Thymus (tissue), 11 donors: ENCODE data around the gene NME7. TPM values are rescaled to one million over a fixed set of nuclear protein-coding genes. Genes with fewer than 3 reads are reported as not detected.
"Not testable (repeated sequence)": the region's sequence is repeated elsewhere in the genome, so short reads cannot be mapped to it uniquely, and the experiment has no call there.

ENCODE experiments used
- DNase-seq, 9 donors: peaks; one replicate each; pipeline ENCODE4 v3.0.0-alpha.2; 2013; ENCODE audit warnings: low spot score in 9 of 9, low read depth in 6 of 9, missing footprints in 1 of 9
- H3K27ac ChIP-seq, 2 donors: one replicate each; pipeline ENCODE4 v1.5.1; 2013; ENCODE audit warnings: control low read depth in 1 of 2, low read depth in 1 of 2, low read length in 1 of 2, mild to moderate bottlenecking in 1 of 2, moderate library complexity in 1 of 2
- H3K27me3 ChIP-seq, 2 donors: one replicate each; pipeline ENCODE4 v1.5.1; 2013; ENCODE audit warnings: low read length in 1 of 2; ENCODE audit not compliant: control insufficient read depth in 2 of 2, insufficient read depth in 1 of 2
- H3K36me3 ChIP-seq, 2 donors: one replicate each; pipeline ENCODE4 v1.5.1; 2013; ENCODE audit warnings: low read length in 1 of 2, mild to moderate bottlenecking in 1 of 2, moderate library complexity in 1 of 2; ENCODE audit not compliant: control insufficient read depth in 2 of 2, insufficient read depth in 2 of 2
- H3K4me1 ChIP-seq, 2 donors: one replicate each; pipeline ENCODE4 v1.5.1; 2013; ENCODE audit warnings: low read length in 2 of 2; ENCODE audit not compliant: control insufficient read depth in 2 of 2, insufficient read depth in 2 of 2
- H3K4me3 ChIP-seq, 2 donors: one replicate each; pipeline ENCODE4 v1.5.1; 2013; ENCODE audit warnings: low read length in 2 of 2, control low read depth in 1 of 2, mild to moderate bottlenecking in 1 of 2
- H3K9me3 ChIP-seq, 2 donors: one replicate each; pipeline ENCODE4 v1.5.1; 2013; ENCODE audit warnings: low read length in 1 of 2, mild to moderate bottlenecking in 1 of 2; ENCODE audit not compliant: control insufficient read depth in 2 of 2, insufficient read depth in 1 of 2
- WGBS: extraction: QIAGEN DNeasy Blood & Tissue Kit; methylation state at CpG from one replicate; pipeline ENCODE4 v1.1.7; 2013; 5-methylcytosine and 5-hydroxymethylcytosine counted together
- polyA plus RNA-seq: library from polyadenylated mRNA; stranded (reverse); fragments of 200-250 nt; gene quantifications from one replicate; pipeline ENCODE4 v1.2.3, GENCODE V29; 2013
- total RNA-seq: library from RNA; stranded (reverse); fragments of 120-200 nt; gene quantifications from one replicate; pipeline ENCODE4 v1.2.4, GENCODE V29; 2013
- donor health status: healthy.

The NME7 gene
- total and polyA plus RNA-seq, 2 donors, result 14.9 to 16.1 TPM

- Histone ChIP-seq H3K27ac (no peak overlapping the region), H3K9me3 (no peaks in the 10 kb centered on the region), H3K27me3 (no peaks in the 10 kb centered on the region), H3K36me3 (no peaks in the 10 kb centered on the region), H3K4me3 (no peak overlapping the region), H3K4me1 (no peaks in the 10 kb centered on the region)
- no peak for DNase-seq
- 97% methylated on average over 3 of the region's 3 CpGs for WGBS
These were observed 241.3 kb downstream of the NME7 start for GRCh38 chr1:169126335-169126734.

- not testable (repeated sequence) for H3K4me1 ChIP-seq, H3K27ac ChIP-seq, H3K36me3 ChIP-seq, H3K4me3 ChIP-seq, H3K9me3 ChIP-seq, DNase-seq, H3K27me3 ChIP-seq
- 98% methylated on average over 6 of the region's 6 CpGs for WGBS
These were observed 242.0 kb downstream of the NME7 start for GRCh38 chr1:169125597-169125996.

GRCh38 chr1:169124459-169124858, 243.1 kb downstream of the NME7 start:
- no peaks in the 10 kb centered on the region for H3K4me1 ChIP-seq
- WGBS, result 96% methylated on average over 2 of the region's 2 CpGs
- H3K27ac ChIP-seq, result no peak overlapping the region
- no peaks in the 10 kb centered on the region for H3K36me3 ChIP-seq
- H3K9me3 ChIP-seq, result no peaks in the 10 kb centered on the region
- no peak overlapping the region for H3K4me3 ChIP-seq
- no peak for DNase-seq
- H3K27me3 ChIP-seq, result no peaks in the 10 kb centered on the region

GRCh38 chr1:169122976-169123375, 244.6 kb downstream of the NME7 start:
- Histone ChIP-seq H3K4me1 (no peaks in the 10 kb centered on the region), H3K9me3 (no peaks in the 10 kb centered on the region), H3K36me3 (no peaks in the 10 kb centered on the region), H3K27ac (no peak overlapping the region), H3K27me3 (no peaks in the 10 kb centered on the region), H3K4me3 (no peak overlapping the region)
- whole genome bisulfite sequencing, result 94% methylated on average over 6 of the region's 6 CpGs
- DNase-seq, result no peak

GRCh38 chr1:169121146-169121923, 246.3 kb downstream of the NME7 start:
- WGBS, result 97% methylated on average over 6 of the region's 6 CpGs
- no peak for DNase-seq
- H3K4me3 ChIP-seq, result no peak overlapping the region
- H3K27me3 ChIP-seq, result no peaks in the 10 kb centered on the region
- no peaks in the 10 kb centered on the region for H3K4me1 ChIP-seq
- no peak overlapping the region for H3K27ac ChIP-seq
- peaks cover 0 to 1% of the 10 kb centered on the region in 2 donors for H3K36me3 ChIP-seq
- H3K9me3 ChIP-seq, result no peaks in the 10 kb centered on the region

- no peaks in the 10 kb centered on the region for H3K4me1 ChIP-seq
- 98% methylated on average over 5 of the region's 5 CpGs for WGBS
- no peaks in the 10 kb centered on the region for H3K27me3 ChIP-seq
- no peak for DNase-seq
- H3K27ac ChIP-seq, result no peak overlapping the region
- H3K4me3 ChIP-seq, result no peak overlapping the region
- peaks cover 0 to 7% of the 10 kb centered on the region in 2 donors for H3K36me3 ChIP-seq
- H3K9me3 ChIP-seq, result no peaks in the 10 kb centered on the region
These were observed 247.5 kb downstream of the NME7 start for GRCh38 chr1:169120066-169120465.

- Histone ChIP-seq H3K27me3 (no peaks in the 10 kb centered on the region), H3K36me3 (peaks cover 0 to 7% of the 10 kb centered on the region in 2 donors), H3K9me3 (no peaks in the 10 kb centered on the region), H3K27ac (no peak overlapping the region), H3K4me1 (no peaks in the 10 kb centered on the region), H3K4me3 (no peak overlapping the region)
- DNase-seq, result no peak
- WGBS, result 95% methylated on average over 5 of the region's 5 CpGs
These were observed 248.2 kb downstream of the NME7 start for GRCh38 chr1:169119405-169119804.

GRCh38 chr1:169118227-169118626, 249.4 kb downstream of the NME7 start:
- H3K4me3 ChIP-seq, result no peak overlapping the region
- H3K4me1 ChIP-seq, result no peaks in the 10 kb centered on the region
- WGBS, result 97% methylated on average over 4 of the region's 4 CpGs
- no peaks in the 10 kb centered on the region for H3K9me3 ChIP-seq
- DNase-seq, result no peak
- H3K27me3 ChIP-seq, result no peaks in the 10 kb centered on the region
- peaks cover 0 to 7% of the 10 kb centered on the region in 2 donors for H3K36me3 ChIP-seq
- H3K27ac ChIP-seq, result no peak overlapping the region

GRCh38 chr1:169117599-169117998, 250.0 kb downstream of the NME7 start:
- WGBS, result 94% methylated on average over 1 of the region's 1 CpG
- Histone ChIP-seq H3K9me3 (no peaks in the 10 kb centered on the region), H3K4me3 (no peak overlapping the region), H3K27me3 (no peaks in the 10 kb centered on the region), H3K36me3 (peaks cover 0 to 7% of the 10 kb centered on the region in 2 donors), H3K27ac (no peak overlapping the region), H3K4me1 (no peaks in the 10 kb centered on the region)
- no peak for DNase-seq
